H9 (cell line): ENCODE data around the gene CST11. TPM values are rescaled to one million over a fixed set of nuclear protein-coding genes. Genes with fewer than 3 reads are reported as not detected.

Source experiments
- DNase-seq: peaks from one replicate; pipeline ENCODE4 v3.0.0-alpha.2; 2017
- H2AFZ ChIP-seq: one replicate; pipeline ENCODE4 v1.6.1; 2013; ENCODE audit warnings: mild to moderate bottlenecking, low read length, control low read depth, moderate library complexity
- H2AK5ac ChIP-seq: 2 replicates; pipeline ENCODE4 v1.6.1; 2013; ENCODE audit warnings: low read length, control low read depth, mixed read lengths; ENCODE audit not compliant: insufficient read length
- H2BK120ac ChIP-seq: one replicate; pipeline ENCODE4 v1.6.1; 2013; ENCODE audit warnings: low read depth, mild to moderate bottlenecking, low read length, control low read depth, inconsistent platforms; ENCODE audit not compliant: poor library complexity, severe bottlenecking
- H2BK12ac ChIP-seq: 2 replicates; pipeline ENCODE4 v1.6.1; 2013; ENCODE audit warnings: low read length, control low read depth, mixed read lengths, low read depth; ENCODE audit not compliant: insufficient read length
- H2BK15ac ChIP-seq: 2 replicates; pipeline ENCODE4 v1.6.1; 2013; ENCODE audit warnings: low read depth, low read length, control low read depth
- H2BK20ac ChIP-seq: one replicate; pipeline ENCODE4 v1.6.1; 2013; ENCODE audit warnings: low read depth, mild to moderate bottlenecking, low read length, control low read depth, inconsistent platforms; ENCODE audit not compliant: poor library complexity, severe bottlenecking
- H2BK5ac ChIP-seq: 2 replicates; pipeline ENCODE4 v1.6.1; 2013; ENCODE audit warnings: low read length, control low read depth, mixed read lengths; ENCODE audit not compliant: insufficient read length
- H3K14ac ChIP-seq: 2 replicates; pipeline ENCODE4 v1.6.1; 2013; ENCODE audit warnings: low read length, control low read depth; ENCODE audit not compliant: insufficient read depth
- H3K18ac ChIP-seq: 2 replicates; pipeline ENCODE4 v1.6.1; 2013; ENCODE audit warnings: low read depth, mild to moderate bottlenecking, mixed read lengths, low read length, control low read depth; ENCODE audit not compliant: insufficient read length
- H3K23ac ChIP-seq: 2 replicates; pipeline ENCODE4 v1.6.1; 2013; ENCODE audit warnings: low read length, control low read depth, mixed read lengths, low read depth; ENCODE audit not compliant: insufficient read length
- H3K23me2 ChIP-seq: 2 replicates; pipeline ENCODE4 v1.6.1; 2013; ENCODE audit warnings: low read depth, mild to moderate bottlenecking, mixed read lengths, low read length, control low read depth; ENCODE audit not compliant: insufficient read length, poor library complexity, severe bottlenecking
- H3K27ac ChIP-seq: 2 replicates; pipeline ENCODE4 v1.5.1; 2013; ENCODE audit warnings: low read length, control low read depth, mixed read lengths, low read depth; ENCODE audit not compliant: insufficient read length
- H3K27me3 ChIP-seq: 2 replicates; pipeline ENCODE4 v1.6.1; 2013; ENCODE audit warnings: low read length, control low read depth, inconsistent platforms; ENCODE audit not compliant: insufficient read depth
- H3K4ac ChIP-seq: 2 replicates; pipeline ENCODE4 v1.6.1; 2013; ENCODE audit warnings: low read depth, mild to moderate bottlenecking, control low read depth, inconsistent platforms, low read length, moderate library complexity
- H3K4me1 ChIP-seq: 2 replicates; pipeline ENCODE4 v1.6.1; 2013; ENCODE audit warnings: low read length, control low read depth, inconsistent platforms; ENCODE audit not compliant: insufficient read depth
- H3K4me2 ChIP-seq: 2 replicates; pipeline ENCODE4 v1.6.1; 2013; ENCODE audit warnings: low read length, control low read depth, mixed read lengths; ENCODE audit not compliant: insufficient read length, insufficient read depth
- H3K56ac ChIP-seq: 2 replicates; pipeline ENCODE4 v1.6.1; 2013; ENCODE audit warnings: low read depth, mild to moderate bottlenecking, mixed read lengths, low read length, control low read depth; ENCODE audit not compliant: insufficient read length
- H3K79me1 ChIP-seq: 2 replicates; pipeline ENCODE4 v1.6.1; 2013; ENCODE audit warnings: low read depth, mild to moderate bottlenecking, moderate library complexity, low read length, control low read depth, inconsistent platforms; ENCODE audit not compliant: insufficient read depth, poor library complexity, severe bottlenecking
- H3K79me2 ChIP-seq: 2 replicates; pipeline ENCODE4 v1.6.1; 2013; ENCODE audit warnings: low read length, control low read depth, inconsistent platforms; ENCODE audit not compliant: insufficient read depth
- H3K9ac ChIP-seq: 2 replicates; pipeline ENCODE4 v1.6.1; 2013; ENCODE audit warnings: low read length, control low read depth, mixed read lengths; ENCODE audit not compliant: insufficient read length; ENCODE audit errors: extremely low read depth
- H3K9me3 ChIP-seq: one replicate; pipeline ENCODE4 v1.6.1; 2013; ENCODE audit warnings: low read depth, low read length, inconsistent platforms; ENCODE audit not compliant: control insufficient read depth
- H3T11ph ChIP-seq: one replicate; pipeline ENCODE4 v1.6.1; 2013; ENCODE audit warnings: mild to moderate bottlenecking, low read length, control low read depth, inconsistent platforms
- H4K20me1 ChIP-seq: one replicate; pipeline ENCODE4 v1.6.1; 2013; ENCODE audit not compliant: control insufficient read depth, insufficient read length, insufficient read depth
- H4K5ac ChIP-seq: 2 replicates; pipeline ENCODE4 v1.6.1; 2013; ENCODE audit warnings: low read depth, mild to moderate bottlenecking, mixed read lengths, low read length, control low read depth; ENCODE audit not compliant: insufficient read length
- H4K8ac ChIP-seq: replicated peaks from 2 replicates; pipeline ENCODE4 v1.6.1; 2013; ENCODE audit warnings: low read length, control low read depth, mixed read lengths, low read depth; ENCODE audit not compliant: insufficient read length
- H4K91ac ChIP-seq: 2 replicates; pipeline ENCODE4 v1.6.1; 2013; ENCODE audit warnings: low read depth, mild to moderate bottlenecking, moderate library complexity, mixed read lengths, low read length, control low read depth; ENCODE audit not compliant: insufficient read length
- H3K27ac Mint-ChIP-seq, 3 experiments: 2 replicates in 2 of 3; 3 replicates in 1 of 3; pipeline ENCODE4 v1.8.0; 2020 to 2021; ENCODE audit warnings: mixed read lengths in 3 of 3, mild to moderate bottlenecking in 1 of 3, moderate library complexity in 1 of 3
- H3K27me3 Mint-ChIP-seq: 2 replicates; pipeline ENCODE4 v1.8.0; 2021; ENCODE audit warnings: low read depth, mild to moderate bottlenecking, moderate library complexity, mixed read lengths
- H3K36me3 Mint-ChIP-seq, 3 experiments: 2 replicates in 2 of 3; 3 replicates in 1 of 3; pipeline ENCODE4 v1.8.0; 2020 to 2021; ENCODE audit warnings: low read depth in 3 of 3, mixed read lengths in 3 of 3; ENCODE audit not compliant: insufficient read depth in 1 of 3
- H3K4me1 Mint-ChIP-seq, 2 experiments: 2 replicates each; pipeline ENCODE4 v1.8.0; 2020; ENCODE audit warnings: mixed read lengths in 2 of 2
- H3K4me3 Mint-ChIP-seq, 2 experiments: 2 replicates in 1 of 2; 3 replicates in 1 of 2; pipeline ENCODE4 v1.8.0; 2020 to 2021; ENCODE audit warnings: mild to moderate bottlenecking in 2 of 2, mixed read lengths in 2 of 2, moderate library complexity in 1 of 2
- H3K9me3 Mint-ChIP-seq, 2 experiments: 2 replicates in 1 of 2; 3 replicates in 1 of 2; pipeline ENCODE4 v1.8.0; 2020; ENCODE audit warnings: mild to moderate bottlenecking in 2 of 2, mixed read lengths in 2 of 2, moderate library complexity in 1 of 2
- WGBS: extraction: QIAGEN DNeasy Blood & Tissue Kit; methylation state at CpG from one replicate; pipeline ENCODE4 v1.1.7; 2013; ENCODE audit warnings: missing lambda C conversion rate, low lambda C conversion rate, mixed read lengths; ENCODE audit not compliant: insufficient read length; ENCODE audit errors: extremely low coverage; 5-methylcytosine and 5-hydroxymethylcytosine counted together
- total RNA-seq: library from RNA; stranded (reverse); gene quantifications from 2 replicates; pipeline ENCODE4 v1.2.1, GENCODE V29; 2021
- TF ChIP-seq, protein P1 (sequence below): fragments of 200-600 bp; sonication (generic); conservative IDR thresholded peaks from 3 replicates; pipeline ENCODE4 v1.8.0; 2021; ENCODE audit warnings: antibody characterized with exemption, mild to moderate bottlenecking

The CST11 gene
- total RNA-seq, 1 experiment from 2014 or later = not detected

DNA sequence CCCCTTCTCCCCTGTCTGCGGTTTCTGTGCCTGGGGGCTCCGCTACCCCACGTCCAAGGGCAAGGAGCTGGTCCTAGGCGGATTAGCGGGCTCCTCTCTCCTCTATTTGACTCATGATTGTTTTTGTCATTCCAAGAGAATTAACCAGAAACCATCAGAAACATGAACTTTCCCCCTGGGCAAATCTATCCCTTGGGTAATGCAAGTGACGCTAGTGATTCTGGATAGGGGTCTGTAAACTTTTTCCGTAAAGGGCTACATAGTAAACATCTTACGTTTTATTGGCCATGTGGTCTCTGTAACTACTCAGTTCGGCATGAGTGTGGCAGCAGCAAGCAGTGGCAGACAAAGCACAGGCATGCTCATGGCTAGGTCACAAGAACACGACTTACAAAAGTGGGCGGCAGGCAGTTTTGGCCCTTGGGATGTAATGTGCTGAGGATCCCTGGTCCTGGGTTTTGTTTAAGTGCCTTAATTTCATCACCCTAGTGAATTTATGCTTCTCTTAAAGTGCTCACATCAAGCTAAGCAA lies 654 bp downstream of the CST11 start:
- H3K9ac ChIP-seq = no peak overlapping the region
- H2AFZ ChIP-seq = no peak overlapping the region
- no peak overlapping the region for H3K27ac ChIP-seq
- Mint-ChIP-seq H3K4me3 (no peak overlapping the region), H3K27me3 (peaks cover 9% of the 10 kb centered on the region), H3K4me1 (peaks cover 11 to 14% of the 10 kb centered on the region in 2 experiments), H3K27ac (no peak overlapping the region), H3K9me3 (peaks cover 0 to 4% of the 10 kb centered on the region in 2 experiments; a peak in 3 of 5 replicates), H3K36me3 (peaks cover 3 to 4% (median 3%) of the 10 kb centered on the region in 3 experiments; a peak in 6 of 7 replicates)
- H2BK120ac ChIP-seq = no peak overlapping the region
- no peak overlapping the region for H3K4ac ChIP-seq
- H3T11ph ChIP-seq = no peak overlapping the region
- H3K79me1 ChIP-seq = no peaks in the 10 kb centered on the region
- H2BK12ac ChIP-seq = no peak overlapping the region
- no peak overlapping the region for H4K5ac ChIP-seq
- H3K23me2 ChIP-seq = no peaks in the 10 kb centered on the region
- no peak overlapping the region for H3K18ac ChIP-seq
- no peak overlapping the region for H2BK20ac ChIP-seq
- no peaks in the 10 kb centered on the region for H4K20me1 ChIP-seq
- no peak for DNase-seq
- H3K56ac ChIP-seq = no peak overlapping the region
- H3K14ac ChIP-seq = no peak overlapping the region
- no peaks in the 10 kb centered on the region for H3K9me3 ChIP-seq
- H3K23ac ChIP-seq = no peak overlapping the region
- no CpG with 5 or more reads among the region's 11 CpGs for WGBS
- TF ChIP-seq, protein P1, sequence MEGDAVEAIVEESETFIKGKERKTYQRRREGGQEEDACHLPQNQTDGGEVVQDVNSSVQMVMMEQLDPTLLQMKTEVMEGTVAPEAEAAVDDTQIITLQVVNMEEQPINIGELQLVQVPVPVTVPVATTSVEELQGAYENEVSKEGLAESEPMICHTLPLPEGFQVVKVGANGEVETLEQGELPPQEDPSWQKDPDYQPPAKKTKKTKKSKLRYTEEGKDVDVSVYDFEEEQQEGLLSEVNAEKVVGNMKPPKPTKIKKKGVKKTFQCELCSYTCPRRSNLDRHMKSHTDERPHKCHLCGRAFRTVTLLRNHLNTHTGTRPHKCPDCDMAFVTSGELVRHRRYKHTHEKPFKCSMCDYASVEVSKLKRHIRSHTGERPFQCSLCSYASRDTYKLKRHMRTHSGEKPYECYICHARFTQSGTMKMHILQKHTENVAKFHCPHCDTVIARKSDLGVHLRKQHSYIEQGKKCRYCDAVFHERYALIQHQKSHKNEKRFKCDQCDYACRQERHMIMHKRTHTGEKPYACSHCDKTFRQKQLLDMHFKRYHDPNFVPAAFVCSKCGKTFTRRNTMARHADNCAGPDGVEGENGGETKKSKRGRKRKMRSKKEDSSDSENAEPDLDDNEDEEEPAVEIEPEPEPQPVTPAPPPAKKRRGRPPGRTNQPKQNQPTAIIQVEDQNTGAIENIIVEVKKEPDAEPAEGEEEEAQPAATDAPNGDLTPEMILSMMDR = no peak
- no peaks in the 10 kb centered on the region for H3K27me3 ChIP-seq
- H4K91ac ChIP-seq = no peak overlapping the region
- H2BK5ac ChIP-seq = no peak overlapping the region
- no peaks in the 10 kb centered on the region for H3K79me2 ChIP-seq
- no peak overlapping the region for H4K8ac ChIP-seq
- H2AK5ac ChIP-seq = no peak overlapping the region
- peaks cover 3% of the 10 kb centered on the region; the same call in 1 of the 2 replicates for H3K4me1 ChIP-seq
- H3K4me2 ChIP-seq = no peak overlapping the region
- no peak overlapping the region for H2BK15ac ChIP-seq
